ENCODE data around the gene ATL3.

The ATL3 gene

DNA sequence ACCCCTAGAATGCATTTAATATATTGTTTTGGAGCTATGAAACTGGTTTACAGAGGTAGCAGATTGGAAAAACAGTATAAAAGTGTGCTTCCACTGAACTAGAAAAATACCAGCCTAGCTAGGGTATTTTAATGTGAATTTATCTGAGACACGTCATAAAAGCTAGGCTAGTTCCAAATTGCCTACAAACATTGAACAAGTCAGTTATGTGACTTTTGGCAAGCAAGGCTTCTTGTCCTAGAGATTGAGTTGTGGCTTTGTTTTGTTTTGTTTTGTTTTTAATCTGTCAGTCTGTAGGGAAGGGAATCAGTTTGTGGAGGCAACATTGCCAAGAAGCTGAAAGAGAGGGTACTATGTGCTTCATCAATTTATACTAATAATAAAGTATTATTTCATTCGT lies 34.4 kb upstream of the ATL3 start:
- H3K4me1 ChIP-seq (ENCODE audit: insufficient read depth, low read length), result no peaks in the 10 kb centered on the region
- no peaks in the 10 kb centered on the region for H3K9me3 ChIP-seq (ENCODE audit: insufficient read depth, low read length, severe bottlenecking)
- H3K9ac ChIP-seq (ENCODE audit: low read depth, low read length), result no peak overlapping the region
- no peaks in the 10 kb centered on the region for H3K36me3 ChIP-seq (ENCODE audit: insufficient read depth, low read length)
- H3K4me2 ChIP-seq (ENCODE audit: insufficient read depth, low read length), result no peak overlapping the region
- H3K27me3 ChIP-seq (ENCODE audit: insufficient read depth, low read length, poor library complexity), result no peaks in the 10 kb centered on the region
- TF ChIP-seq, protein P1, sequence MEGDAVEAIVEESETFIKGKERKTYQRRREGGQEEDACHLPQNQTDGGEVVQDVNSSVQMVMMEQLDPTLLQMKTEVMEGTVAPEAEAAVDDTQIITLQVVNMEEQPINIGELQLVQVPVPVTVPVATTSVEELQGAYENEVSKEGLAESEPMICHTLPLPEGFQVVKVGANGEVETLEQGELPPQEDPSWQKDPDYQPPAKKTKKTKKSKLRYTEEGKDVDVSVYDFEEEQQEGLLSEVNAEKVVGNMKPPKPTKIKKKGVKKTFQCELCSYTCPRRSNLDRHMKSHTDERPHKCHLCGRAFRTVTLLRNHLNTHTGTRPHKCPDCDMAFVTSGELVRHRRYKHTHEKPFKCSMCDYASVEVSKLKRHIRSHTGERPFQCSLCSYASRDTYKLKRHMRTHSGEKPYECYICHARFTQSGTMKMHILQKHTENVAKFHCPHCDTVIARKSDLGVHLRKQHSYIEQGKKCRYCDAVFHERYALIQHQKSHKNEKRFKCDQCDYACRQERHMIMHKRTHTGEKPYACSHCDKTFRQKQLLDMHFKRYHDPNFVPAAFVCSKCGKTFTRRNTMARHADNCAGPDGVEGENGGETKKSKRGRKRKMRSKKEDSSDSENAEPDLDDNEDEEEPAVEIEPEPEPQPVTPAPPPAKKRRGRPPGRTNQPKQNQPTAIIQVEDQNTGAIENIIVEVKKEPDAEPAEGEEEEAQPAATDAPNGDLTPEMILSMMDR (IDR thresholded peaks at IDR 0.05; ENCODE audit: borderline replicate concordance, extremely low read depth, low read length, poor library complexity, severe bottlenecking), result no peak
- no peak for TF ChIP-seq EZH2 (IDR thresholded peaks at IDR 0.05; ENCODE audit: borderline replicate concordance, low read depth, low read length, severe bottlenecking)
- peaks cover 96% of the 10 kb centered on the region for H3K79me2 ChIP-seq (ENCODE audit: insufficient read depth, low read length)
- no peak overlapping the region for H2AFZ ChIP-seq (ENCODE audit: low read depth, low read length)
- ATAC-seq (ENCODE audit: insufficient read depth, low read depth), result no peak
- H4K20me1 ChIP-seq (ENCODE audit: insufficient read depth, low read length), result peaks cover 43% of the 10 kb centered on the region
- no peak overlapping the region for H3K4me3 ChIP-seq (ENCODE audit: low read depth in 1 of 2, low read length in 2 of 2)
- DNase-seq, result no peak
- no peak overlapping the region for H3K27ac ChIP-seq (ENCODE audit: low read length)

DNA sequence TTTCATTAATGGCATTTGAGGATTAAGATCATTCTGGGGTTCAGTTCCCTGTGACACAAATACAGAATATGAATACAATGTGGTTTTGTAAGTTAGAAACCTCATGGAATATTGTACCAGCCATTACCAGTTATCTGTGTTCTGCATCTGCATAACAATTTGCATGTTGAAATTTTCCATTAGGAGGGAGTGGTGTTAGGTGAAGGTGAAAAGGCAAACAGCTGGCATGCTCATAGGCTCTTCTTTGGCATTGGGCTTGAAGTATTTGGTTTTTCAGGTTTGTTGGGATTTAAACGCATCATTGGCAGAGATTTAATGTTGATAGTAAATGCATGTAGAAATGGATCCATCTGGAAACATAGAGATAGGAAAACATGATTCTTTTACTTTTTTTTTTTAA lies 28.7 kb upstream of the ATL3 start:
- TF ChIP-seq, protein P1 (IDR thresholded peaks at IDR 0.05; ENCODE audit: borderline replicate concordance, extremely low read depth, low read length, poor library complexity, severe bottlenecking), result no peak
- TF ChIP-seq EZH2 (IDR thresholded peaks at IDR 0.05; ENCODE audit: borderline replicate concordance, low read depth, low read length, severe bottlenecking), result no peak
- no peak overlapping the region for H3K27ac ChIP-seq (ENCODE audit: low read length)
- H3K79me2 ChIP-seq (ENCODE audit: insufficient read depth, low read length), result peaks cover 94% of the 10 kb centered on the region
- no peak for DNase-seq
- H3K4me2 ChIP-seq (ENCODE audit: insufficient read depth, low read length), result no peak overlapping the region
- no peak overlapping the region for H3K4me3 ChIP-seq (ENCODE audit: low read depth in 1 of 2, low read length in 2 of 2)
- 0 out of 2 replicates have a peak, but pooled peaks cover 3% of the 10 kb centered on the region for H3K36me3 ChIP-seq (ENCODE audit: insufficient read depth, low read length)
- H3K9ac ChIP-seq (ENCODE audit: low read depth, low read length), result no peak overlapping the region
- no peaks in the 10 kb centered on the region for H3K4me1 ChIP-seq (ENCODE audit: insufficient read depth, low read length)
- no peaks in the 10 kb centered on the region for H3K27me3 ChIP-seq (ENCODE audit: insufficient read depth, low read length, poor library complexity)
- ATAC-seq (ENCODE audit: insufficient read depth, low read depth), result no peak
- no peak overlapping the region for H2AFZ ChIP-seq (ENCODE audit: low read depth, low read length)
- peaks cover 34% of the 10 kb centered on the region; the same call in 1 of the 2 replicates for H4K20me1 ChIP-seq (ENCODE audit: insufficient read depth, low read length)
- no peaks in the 10 kb centered on the region for H3K9me3 ChIP-seq (ENCODE audit: insufficient read depth, low read length, severe bottlenecking)

- Histone ChIP-seq H3K9me3 (ENCODE audit: insufficient read depth, low read length, severe bottlenecking) (no peaks in the 10 kb centered on the region), H3K4me3 (ENCODE audit: low read depth in 1 of 2, low read length in 2 of 2) (no peak overlapping the region), H2AFZ (ENCODE audit: low read depth, low read length) (no peak overlapping the region), H3K27me3 (ENCODE audit: insufficient read depth, low read length, poor library complexity) (no peaks in the 10 kb centered on the region), H3K4me2 (ENCODE audit: insufficient read depth, low read length) (no peak overlapping the region), H4K20me1 (ENCODE audit: insufficient read depth, low read length) (peaks cover 34% of the 10 kb centered on the region; the same call in 1 of the 2 replicates), H3K4me1 (ENCODE audit: insufficient read depth, low read length) (no peaks in the 10 kb centered on the region), H3K36me3 (ENCODE audit: insufficient read depth, low read length) (peaks cover 3% of the 10 kb centered on the region; the same call in 1 of the 2 replicates), H3K9ac (ENCODE audit: low read depth, low read length) (no peak overlapping the region), H3K27ac (ENCODE audit: low read length) (no peak overlapping the region), H3K79me2 (ENCODE audit: insufficient read depth, low read length) (peaks cover 94% of the 10 kb centered on the region)
- ATAC-seq (ENCODE audit: insufficient read depth, low read depth) (no peak), DNase-seq (no peak)
- TF ChIP-seq EZH2 (IDR thresholded peaks at IDR 0.05; ENCODE audit: borderline replicate concordance, low read depth, low read length, severe bottlenecking), result no peak
- TF ChIP-seq, protein P1 (IDR thresholded peaks at IDR 0.05; ENCODE audit: borderline replicate concordance, extremely low read depth, low read length, poor library complexity, severe bottlenecking), result no peak
Observed at GRCh38 chr11:63698976-63699733, 28.0 kb upstream of the ATL3 start.
